ENCODE data around the gene GH2. TPM values are rescaled to one million over a fixed set of nuclear protein-coding genes. Genes with fewer than 3 reads are reported as not detected.
A peak's percentile ranks its signal among the peaks of the same experiment; 100 is the strongest.

Gene GH2
- total and polyA plus RNA-seq, 8 donors = 0.26 TPM; not detected in 7

DNA sequence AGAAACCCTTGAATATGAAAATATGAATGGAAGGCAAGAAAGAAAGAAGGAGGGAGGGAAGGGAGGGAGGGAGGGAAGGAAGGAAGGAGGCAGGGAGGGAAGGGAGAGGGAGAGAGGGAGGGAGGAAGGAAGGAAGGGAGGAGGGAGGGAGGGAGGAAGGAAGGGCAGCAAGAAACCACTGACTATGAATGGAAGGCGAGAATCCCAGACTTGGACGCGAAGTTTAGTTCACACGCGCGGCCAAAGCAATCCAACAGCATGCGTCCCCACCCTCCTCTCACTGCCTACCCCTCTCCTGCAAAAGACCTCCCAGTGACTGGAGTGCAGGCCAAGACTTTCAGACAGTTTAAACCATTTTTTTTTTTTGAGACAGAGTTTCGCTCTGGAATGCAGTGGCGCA is 31.3 kb downstream of the GH2 start:
- intact Hi-C loops (cut with DNase I) = no loop called here
- DNase-seq = no peak
- TF ChIP-seq, protein P1, sequence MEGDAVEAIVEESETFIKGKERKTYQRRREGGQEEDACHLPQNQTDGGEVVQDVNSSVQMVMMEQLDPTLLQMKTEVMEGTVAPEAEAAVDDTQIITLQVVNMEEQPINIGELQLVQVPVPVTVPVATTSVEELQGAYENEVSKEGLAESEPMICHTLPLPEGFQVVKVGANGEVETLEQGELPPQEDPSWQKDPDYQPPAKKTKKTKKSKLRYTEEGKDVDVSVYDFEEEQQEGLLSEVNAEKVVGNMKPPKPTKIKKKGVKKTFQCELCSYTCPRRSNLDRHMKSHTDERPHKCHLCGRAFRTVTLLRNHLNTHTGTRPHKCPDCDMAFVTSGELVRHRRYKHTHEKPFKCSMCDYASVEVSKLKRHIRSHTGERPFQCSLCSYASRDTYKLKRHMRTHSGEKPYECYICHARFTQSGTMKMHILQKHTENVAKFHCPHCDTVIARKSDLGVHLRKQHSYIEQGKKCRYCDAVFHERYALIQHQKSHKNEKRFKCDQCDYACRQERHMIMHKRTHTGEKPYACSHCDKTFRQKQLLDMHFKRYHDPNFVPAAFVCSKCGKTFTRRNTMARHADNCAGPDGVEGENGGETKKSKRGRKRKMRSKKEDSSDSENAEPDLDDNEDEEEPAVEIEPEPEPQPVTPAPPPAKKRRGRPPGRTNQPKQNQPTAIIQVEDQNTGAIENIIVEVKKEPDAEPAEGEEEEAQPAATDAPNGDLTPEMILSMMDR (IDR thresholded peaks at IDR 0.05) = no peak

DNA sequence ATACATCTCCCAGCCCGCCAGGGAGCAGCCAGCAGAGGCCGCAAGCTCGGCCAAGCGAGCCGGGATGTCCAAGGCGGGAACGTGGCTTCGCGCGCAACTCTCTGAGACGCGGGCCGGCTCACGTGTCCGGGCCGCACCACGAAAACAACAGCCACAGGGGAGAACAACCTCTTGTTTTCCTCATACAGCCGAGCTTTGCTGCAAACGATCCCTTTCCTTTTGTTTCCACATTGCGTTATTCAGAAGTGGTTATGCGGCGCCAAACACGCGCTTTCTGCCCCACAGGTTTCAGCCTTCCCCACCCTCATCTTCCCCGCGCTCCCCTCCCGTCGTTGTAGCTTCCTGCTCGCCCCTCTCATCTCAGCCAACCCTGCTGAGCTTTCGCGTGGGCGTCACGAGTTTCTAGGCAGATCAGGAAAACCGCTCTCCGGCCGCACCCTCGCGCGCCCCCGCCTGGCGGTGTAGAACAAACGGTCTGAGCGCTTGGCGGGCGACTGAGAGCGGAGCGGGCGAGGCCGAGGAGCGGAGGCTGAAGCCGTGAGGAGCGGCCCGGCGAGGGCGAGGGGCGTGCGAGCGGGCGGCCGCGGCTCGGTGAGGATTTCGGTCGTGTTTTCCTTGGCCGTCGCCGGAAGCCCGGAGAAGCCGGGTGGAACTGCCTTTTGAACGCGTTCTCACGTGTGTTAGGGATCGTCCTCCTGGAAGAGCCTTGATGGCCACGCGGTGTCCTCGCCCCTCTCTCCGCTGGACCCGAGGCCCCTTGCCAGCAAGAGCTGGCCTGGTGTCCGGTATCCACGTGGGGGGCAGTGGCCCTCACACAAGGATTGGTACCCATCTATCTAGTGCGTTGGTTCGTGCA is 32.7 kb downstream of the GH2 start:
- peak overlapping the region in 1 of 2 donors; percentile 63 for H3K27ac ChIP-seq

More for the DNA sequence above, 31.3 kb downstream of the GH2 start:
- Histone ChIP-seq H3K27ac (no peak overlapping the region), H3K36me3 (no peaks in the 10 kb centered on the region), H3K27me3 (no peaks in the 10 kb centered on the region), H3K9me3 (peaks cover 0 to 6% of the 10 kb centered on the region in 2 donors), H3K4me3 (no peak overlapping the region), H3K4me1 (no peaks in the 10 kb centered on the region)
- no peak for ATAC-seq

DNA sequence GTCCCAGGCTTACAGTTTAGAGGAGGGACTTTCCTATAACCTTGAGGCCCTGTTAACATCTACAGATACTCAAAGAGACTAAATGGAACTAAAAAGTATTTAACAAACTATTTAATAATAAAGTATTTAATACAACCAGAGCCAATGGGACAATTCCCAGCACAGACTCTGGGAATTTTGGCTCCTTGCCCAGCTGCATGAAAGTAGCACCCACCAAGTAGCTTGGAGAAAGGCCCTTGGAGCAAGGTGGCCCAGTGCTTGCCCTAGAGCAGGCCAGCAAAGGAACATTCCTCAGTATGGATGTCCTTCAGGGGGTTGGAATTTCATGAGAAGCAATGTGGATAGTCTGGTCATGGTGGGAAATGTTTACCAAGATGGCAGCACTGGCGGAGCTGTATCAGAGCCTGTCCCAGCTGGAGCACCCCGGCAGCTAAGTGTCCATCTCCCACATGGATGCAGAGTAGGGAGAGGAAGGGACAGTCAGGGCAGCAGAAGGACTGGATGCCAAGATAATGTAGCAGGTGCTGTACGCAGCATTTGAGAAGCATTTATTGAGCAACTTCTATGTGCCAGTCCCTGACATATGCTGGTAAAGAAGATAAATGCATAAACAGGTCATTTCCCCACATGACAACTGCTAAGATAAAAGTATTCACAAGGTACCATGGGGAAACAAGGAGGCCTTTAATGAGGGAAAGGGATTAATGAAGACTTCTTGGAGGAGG is 34.1 kb downstream of the GH2 start:
- no peaks in the 10 kb centered on the region for H3K27me3 ChIP-seq
- ATAC-seq = no peak
- peaks cover 0 to 6% of the 10 kb centered on the region in 2 donors for H3K9me3 ChIP-seq
- peaks cover 0 to 8% of the 10 kb centered on the region in 2 donors for H3K4me1 ChIP-seq
- DNase-seq = no peak
- TF ChIP-seq, protein P1 (IDR thresholded peaks at IDR 0.05) = no peak
- intact Hi-C loops (cut with DNase I) = no loop called here
- H3K27ac ChIP-seq = no peak overlapping the region
- H3K36me3 ChIP-seq = no peaks in the 10 kb centered on the region
- H3K4me3 ChIP-seq = no peak overlapping the region

More for the DNA sequence above, 32.7 kb downstream of the GH2 start:
- Histone ChIP-seq H3K9me3 (peaks cover 0 to 6% of the 10 kb centered on the region in 2 donors), H3K36me3 (no peaks in the 10 kb centered on the region), H3K4me1 (no peaks in the 10 kb centered on the region), H3K27me3 (no peaks in the 10 kb centered on the region), H3K4me3 (peak overlapping the region; percentile 18 to 36)
- TF ChIP-seq, protein P1 (IDR thresholded peaks at IDR 0.05) = peak; percentile 43 to 61
- peak; percentile 97 for ATAC-seq
- peak; percentile 85 to 96 (median 90) for DNase-seq
- intact Hi-C loops (cut with DNase I) = no loop called here

DNA sequence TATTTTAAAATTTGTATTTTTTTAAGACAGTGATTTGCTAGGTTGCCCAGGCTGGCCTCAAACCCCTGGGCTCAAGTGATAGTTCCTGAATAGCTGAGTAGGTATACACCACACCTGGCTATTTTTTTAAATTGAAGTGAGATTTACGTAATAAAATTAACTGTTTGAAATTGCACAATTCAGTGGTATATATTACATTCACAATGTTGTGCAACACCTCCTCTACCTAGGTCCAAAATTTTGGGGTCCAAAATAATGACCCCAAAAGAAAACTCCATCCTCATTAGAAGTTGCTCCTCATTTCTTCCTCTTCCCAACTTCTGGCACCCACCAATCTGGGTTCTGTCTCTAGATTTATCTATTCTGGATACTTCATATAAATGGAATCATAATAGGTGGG is 36.2 kb downstream of the GH2 start:
- Histone ChIP-seq H3K27ac (no peak overlapping the region), H3K9me3 (peaks cover 0 to 6% of the 10 kb centered on the region in 2 donors), H3K4me3 (no peak overlapping the region), H3K4me1 (peaks cover 9 to 21% of the 10 kb centered on the region in 2 donors), H3K27me3 (no peaks in the 10 kb centered on the region), H3K36me3 (no peaks in the 10 kb centered on the region)
- no peak for ATAC-seq
- intact Hi-C loops (cut with DNase I) = no loop called here
- DNase-seq = no peak
- TF ChIP-seq, protein P1 (IDR thresholded peaks at IDR 0.05) = no peak

Data from left lung (tissue), 10 donors.